ENCODE measurements around the gene PIP5K1C.
"Not testable (repeated sequence)": the region's sequence is repeated elsewhere in the genome, so short reads cannot be mapped to it uniquely, and the experiment has no call there.

The PIP5K1C gene

GRCh38 chr19:3653865-3654513 is 46.3 kb downstream of the PIP5K1C start:
- DNase-seq (ENCODE audit: insufficient read length, low spot score) (no peak), FAIRE-seq (no peak)
- TF ChIP-seq, protein P1, sequence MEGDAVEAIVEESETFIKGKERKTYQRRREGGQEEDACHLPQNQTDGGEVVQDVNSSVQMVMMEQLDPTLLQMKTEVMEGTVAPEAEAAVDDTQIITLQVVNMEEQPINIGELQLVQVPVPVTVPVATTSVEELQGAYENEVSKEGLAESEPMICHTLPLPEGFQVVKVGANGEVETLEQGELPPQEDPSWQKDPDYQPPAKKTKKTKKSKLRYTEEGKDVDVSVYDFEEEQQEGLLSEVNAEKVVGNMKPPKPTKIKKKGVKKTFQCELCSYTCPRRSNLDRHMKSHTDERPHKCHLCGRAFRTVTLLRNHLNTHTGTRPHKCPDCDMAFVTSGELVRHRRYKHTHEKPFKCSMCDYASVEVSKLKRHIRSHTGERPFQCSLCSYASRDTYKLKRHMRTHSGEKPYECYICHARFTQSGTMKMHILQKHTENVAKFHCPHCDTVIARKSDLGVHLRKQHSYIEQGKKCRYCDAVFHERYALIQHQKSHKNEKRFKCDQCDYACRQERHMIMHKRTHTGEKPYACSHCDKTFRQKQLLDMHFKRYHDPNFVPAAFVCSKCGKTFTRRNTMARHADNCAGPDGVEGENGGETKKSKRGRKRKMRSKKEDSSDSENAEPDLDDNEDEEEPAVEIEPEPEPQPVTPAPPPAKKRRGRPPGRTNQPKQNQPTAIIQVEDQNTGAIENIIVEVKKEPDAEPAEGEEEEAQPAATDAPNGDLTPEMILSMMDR (IDR thresholded peaks at IDR 0.05; ENCODE audit: insufficient read depth, missing control alignments) = peak; percentile 18

DNA sequence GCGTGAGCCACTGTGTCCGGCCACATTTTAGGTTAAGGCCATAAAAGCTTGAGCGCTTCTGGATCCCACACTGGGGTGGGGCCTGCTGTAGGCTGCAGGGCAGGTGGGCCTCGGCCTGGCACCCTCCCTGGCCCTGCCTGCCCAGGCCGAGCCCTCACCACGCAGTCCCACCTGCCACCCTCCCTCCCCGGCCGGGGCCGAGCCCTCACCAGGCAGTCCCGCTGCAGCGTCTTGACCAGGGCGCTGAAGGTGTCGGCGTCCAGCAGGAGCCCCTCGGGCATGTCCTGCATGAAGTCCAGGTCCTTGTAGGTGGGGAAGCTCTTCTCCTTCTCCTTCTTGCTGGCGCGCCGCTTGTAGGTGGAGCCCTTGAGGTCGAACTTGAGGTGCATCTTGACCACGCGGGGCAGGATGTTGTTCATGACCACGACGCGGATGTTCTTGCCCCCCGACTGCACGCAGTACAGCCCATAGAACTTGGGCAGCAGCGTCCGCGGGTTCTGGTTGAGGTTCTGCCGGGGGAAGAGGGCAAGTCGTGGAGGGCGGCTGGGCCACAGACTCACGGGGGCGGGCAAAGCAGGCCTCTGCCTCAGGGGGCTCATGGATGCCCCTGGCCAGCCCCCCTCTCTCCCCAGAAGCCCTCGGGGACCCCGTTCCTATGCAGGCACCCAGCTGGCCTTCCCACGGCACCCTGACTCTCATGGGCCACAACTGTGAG is 47.0 kb downstream of the PIP5K1C start:
- DNase-seq (ENCODE audit: insufficient read length, low spot score) = no peak
- TF ChIP-seq, protein P1 (IDR thresholded peaks at IDR 0.05; ENCODE audit: insufficient read depth, missing control alignments) = no peak
- FAIRE-seq = no peak

DNA sequence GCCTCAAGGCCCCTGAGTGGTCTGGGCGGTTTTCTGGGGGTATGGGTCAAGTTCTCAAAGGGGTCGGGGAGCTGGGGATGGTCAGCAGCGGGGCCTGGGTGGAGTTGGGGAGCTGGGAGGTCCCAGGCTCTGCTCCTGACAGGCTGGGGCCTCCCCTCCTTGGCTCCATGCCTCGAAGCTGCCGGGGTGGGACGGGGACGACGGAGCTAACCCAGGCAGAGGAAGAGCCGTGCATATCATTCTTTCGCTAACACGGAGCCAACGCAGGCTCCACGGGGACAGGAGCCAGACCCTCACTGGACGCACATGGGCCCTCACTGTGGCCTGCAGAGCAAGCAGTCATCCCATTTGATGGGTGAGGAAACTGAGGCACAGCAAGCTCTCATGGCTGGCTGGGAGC is 47.8 kb downstream of the PIP5K1C start:
- DNase-seq (ENCODE audit: insufficient read length, low spot score) (no peak), FAIRE-seq (no peak)
- TF ChIP-seq, protein P1 (IDR thresholded peaks at IDR 0.05; ENCODE audit: insufficient read depth, missing control alignments) = no peak

GRCh38 chr19:3651684-3652083 is 48.6 kb downstream of the PIP5K1C start:
- TF ChIP-seq, protein P1 (IDR thresholded peaks at IDR 0.05; ENCODE audit: insufficient read depth, missing control alignments) = no peak
- FAIRE-seq (no peak), DNase-seq (ENCODE audit: insufficient read length, low spot score) (no peak)

- no peak for FAIRE-seq
- no peak for DNase-seq (ENCODE audit: insufficient read length, low spot score)
- TF ChIP-seq, protein P1 (IDR thresholded peaks at IDR 0.05; ENCODE audit: insufficient read depth, missing control alignments) = no peak
These were observed 50.4 kb downstream of the PIP5K1C start for GRCh38 chr19:3649888-3650287.

- TF ChIP-seq, protein P1 (IDR thresholded peaks at IDR 0.05; ENCODE audit: insufficient read depth, missing control alignments) = no peak
- FAIRE-seq = no peak
- no peak for DNase-seq (ENCODE audit: insufficient read length, low spot score)
These were observed 52.0 kb downstream of the PIP5K1C start for GRCh38 chr19:3648037-3648905.

DNA sequence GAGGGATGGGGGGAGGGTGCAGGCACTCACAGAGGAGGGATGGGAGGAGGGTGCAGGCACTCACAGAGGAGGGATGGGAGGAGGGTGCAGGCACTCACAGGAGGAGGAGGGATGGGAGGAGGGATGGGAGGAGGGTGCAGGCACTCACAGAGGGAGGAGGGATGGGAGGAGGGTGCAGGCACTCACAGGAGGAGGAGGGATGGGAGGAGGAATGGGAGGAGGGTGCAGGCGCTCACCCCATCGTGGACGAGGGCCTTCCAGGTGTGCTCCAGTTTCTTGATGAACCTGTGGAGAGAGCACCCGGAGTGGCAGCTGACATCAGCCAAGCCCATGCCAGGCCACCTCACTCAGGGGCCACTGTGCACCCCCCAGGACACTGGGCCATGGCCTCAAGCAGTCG is 53.2 kb downstream of the PIP5K1C start:
- not testable (repeated sequence) for FAIRE-seq; DNase-seq (ENCODE audit: insufficient read length, low spot score)

Measured in D721Med (cell line).